GM13977 (cell line): ENCODE measurements around the gene KCNQ2.

Experiments
- DNase-seq: peaks from one replicate; pipeline ENCODE4 v3.0.0; 2012; ENCODE audit warnings: low spot score
- CTCF ChIP-seq: IDR thresholded peaks from 2 replicates; pipeline ENCODE4 v1.5.1; 2012; ENCODE audit warnings: mild to moderate bottlenecking, control low read depth; ENCODE audit not compliant: insufficient read depth; ENCODE audit errors: extremely low read depth, missing control alignments
- in situ Hi-C: fragments of 300-500 bp; cut with MboI; formaldehyde crosslinking; loops from one replicate; pipeline ENCODE4 v1.12.0; 2022; ENCODE audit warnings: low sequenced_read_pairs, low pct_unique_long_range_greater_than_20kb, mixed read lengths, inconsistent platforms; ENCODE audit not compliant: unreplicated experiment

KCNQ2 gene

GRCh38 chr20:63443606-63444395 lies 28.7 kb downstream of the KCNQ2 start:
- no peak for TF ChIP-seq CTCF
- in situ Hi-C loops: no loop called here

GRCh38 chr20:63442100-63442493 lies 30.4 kb downstream of the KCNQ2 start:
- TF ChIP-seq CTCF: peak; percentile 75

More at GRCh38 chr20:63443606-63444395, 28.7 kb downstream of the KCNQ2 start:
- DNase-seq: no peak

GRCh38 chr20:63441136-63442099 lies 31.0 kb downstream of the KCNQ2 start:
- peak; percentile 81 for DNase-seq
- no peak for TF ChIP-seq CTCF
- in situ Hi-C loops: no loop called here

More at GRCh38 chr20:63442100-63442493, 30.4 kb downstream of the KCNQ2 start:
- peak; percentile 81 for DNase-seq
- in situ Hi-C loops: no loop called here

- in situ Hi-C loops: no loop called here
- no peak for TF ChIP-seq CTCF
- DNase-seq: peak; percentile 40
Measured at GRCh38 chr20:63440366-63440955, 32.0 kb downstream of the KCNQ2 start.

- TF ChIP-seq CTCF: no peak
- in situ Hi-C loops: no loop called here
- DNase-seq: no peak
Measured at GRCh38 chr20:63439866-63440265, 32.6 kb downstream of the KCNQ2 start.

GRCh38 chr20:63438121-63438520 lies 34.3 kb downstream of the KCNQ2 start:
- no peak for TF ChIP-seq CTCF
- DNase-seq: no peak
- in situ Hi-C loops: no loop called here
